ENCODE measurements around the gene NCOA7. TPM values are rescaled to one million over a fixed set of nuclear protein-coding genes. Genes with fewer than 3 reads are reported as not detected.

NCOA7 gene
- total and polyA plus RNA-seq, 10 of the 15 experiments (the other 5 are each of a cell fraction or from before 2014, with no cell fraction given), result 18.9 to 50.3 (median 34.2) TPM

DNA sequence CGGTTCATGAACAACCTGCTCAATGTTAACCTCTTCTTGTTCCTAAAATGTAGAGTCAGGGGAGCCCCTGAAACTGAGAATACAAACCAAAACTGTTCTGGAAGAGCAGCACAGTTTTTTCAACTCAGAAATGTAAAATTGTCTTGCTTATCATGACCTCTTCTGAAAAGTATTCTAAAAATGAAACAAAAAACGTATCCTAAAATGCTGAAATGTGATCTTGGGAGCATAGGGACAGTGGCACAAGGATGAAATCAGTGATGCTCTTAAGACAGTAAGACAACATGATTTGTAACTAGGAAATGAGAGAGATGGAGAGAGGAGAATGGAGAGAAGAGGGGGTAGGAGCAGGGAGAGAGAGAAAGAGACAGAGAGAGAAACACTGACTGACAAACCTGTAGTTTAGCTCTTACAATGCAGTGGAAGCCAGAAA lies 27.5 kb downstream of the NCOA7 start (continued):
- TF ChIP-seq, protein P1, sequence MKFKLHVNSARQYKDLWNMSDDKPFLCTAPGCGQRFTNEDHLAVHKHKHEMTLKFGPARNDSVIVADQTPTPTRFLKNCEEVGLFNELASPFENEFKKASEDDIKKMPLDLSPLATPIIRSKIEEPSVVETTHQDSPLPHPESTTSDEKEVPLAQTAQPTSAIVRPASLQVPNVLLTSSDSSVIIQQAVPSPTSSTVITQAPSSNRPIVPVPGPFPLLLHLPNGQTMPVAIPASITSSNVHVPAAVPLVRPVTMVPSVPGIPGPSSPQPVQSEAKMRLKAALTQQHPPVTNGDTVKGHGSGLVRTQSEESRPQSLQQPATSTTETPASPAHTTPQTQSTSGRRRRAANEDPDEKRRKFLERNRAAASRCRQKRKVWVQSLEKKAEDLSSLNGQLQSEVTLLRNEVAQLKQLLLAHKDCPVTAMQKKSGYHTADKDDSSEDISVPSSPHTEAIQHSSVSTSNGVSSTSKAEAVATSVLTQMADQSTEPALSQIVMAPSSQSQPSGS (IDR thresholded peaks at IDR 0.05; ENCODE audit: low read length), result peak; percentile 52; the same call in 1 of the 2 replicates
- no peak for TF ChIP-seq USF1 (IDR thresholded peaks at IDR 0.05; ENCODE audit: borderline replicate concordance, extremely low read length, insufficient read depth, low read depth, low read length)
- no peak for TF ChIP-seq CBX5 (IDR thresholded peaks at IDR 0.05; ENCODE audit: low read depth)
- TF ChIP-seq SRF (IDR thresholded peaks at IDR 0.05; ENCODE audit: low read depth in 2 of 2, low read length in 2 of 2), result no peak
- TF ChIP-seq JUND (IDR thresholded peaks at IDR 0.05; ENCODE audit: low read depth, low read length), result no peak
- TF ChIP-seq BMI1 (IDR thresholded peaks at IDR 0.05; ENCODE audit: borderline replicate concordance), result no peak
- no peak for TF ChIP-seq MEF2B (IDR thresholded peaks at IDR 0.05; ENCODE audit: partially characterized antibody, poor library complexity, severe bottlenecking)

GRCh38 chr6:125818772-125819260 lies 28.1 kb downstream of the NCOA7 start:
- no TSS peak for BruUV-seq (replicated peaks)
- FAIRE-seq (no peak), DNase-seq (ENCODE audit: low read depth, low spot score) (no peak), ATAC-seq (no peak; the same call in 1 of the 3 replicates)
- Histone ChIP-seq H3K27ac (ENCODE audit: control insufficient read depth, insufficient read depth) (peak overlapping the region; percentile 63), H3K36me3 (ENCODE audit: control insufficient read depth in 2 of 2, insufficient read depth in 2 of 2, low read length in 1 of 2) (peaks cover 3 to 10% of the 10 kb centered on the region in 2 experiments; a peak in 3 of 4 replicates), H3K9me3 (replicated peaks; ENCODE audit: control insufficient read depth, insufficient read depth, low read length) (no peaks in the 10 kb centered on the region; the same call in 2 of the 3 replicates), H3K4me2 (ENCODE audit: control insufficient read depth, insufficient read depth) (peak overlapping the region; percentile 85), H3K27me3 (replicated peaks in 1 of 2; ENCODE audit: control insufficient read depth in 2 of 2, insufficient read depth in 2 of 2, low read length in 1 of 2) (no peaks in the 10 kb centered on the region), H3K79me2 (ENCODE audit: control insufficient read depth, insufficient read depth, low read length) (peaks cover 49% of the 10 kb centered on the region), H4K20me1 (ENCODE audit: control insufficient read depth, insufficient read depth) (no peaks in the 10 kb centered on the region), H3K4me3 (peak overlapping the region; percentile 57), H3K4me1 (ENCODE audit: control insufficient read depth, insufficient read depth, low read length) (peaks cover 27% of the 10 kb centered on the region), H3K9ac (ENCODE audit: control insufficient read depth, insufficient read depth, low read length) (peak overlapping the region; percentile 41), H2AFZ (ENCODE audit: control insufficient read depth, low read depth, low read length) (peak overlapping the region; percentile 54; the same call in 1 of the 2 replicates)
- ChIA-PET RAD21 (ENCODE audit: unreplicated experiment) (interaction anchor here (0.6 to 4.9 kb wide), 6 partner anchors 12 to 37 kb away, joined by 3 to 34 read pairs (median 6); partner anchors contain the start of gene NCOA7), SMC1A (ENCODE audit: uncharacterized antibody, unreplicated experiment) (interaction anchor here (0.8 to 15.7 kb wide), 4 partner anchors 11 to 24 kb away, joined by 3 to 325 read pairs (median 18); partner anchors contain the start of gene NCOA7), POLR2A (interaction anchor here (0.8 to 3.0 kb wide), 6 partner anchors 11 to 168 kb away, joined by 3 to 15 read pairs (median 3); partner anchors contain the start of gene TRMT11), CTCF (interaction anchor here (0.7 to 2.6 kb wide), 7 partner anchors 10 to 138 kb away, joined by 3 to 10 read pairs (median 4); partner anchors contain the start of gene HINT3)
- intact Hi-C loops (cut with micrococcal nuclease; ENCODE audit: unreplicated experiment) (no loop called here), in situ Hi-C loops (cut with MboI) (no loop called here)
- 57% methylated on average over 4 of the region's 4 CpGs for WGBS (ENCODE audit: insufficient coverage, insufficient replicate concordance, low lambda C conversion rate, missing lambda C conversion rate)
- TF ChIP-seq ETV6 (conservative IDR thresholded peaks at IDR 0.05 in 1 of 2, IDR thresholded peaks at IDR 0.05 in 1 of 2; ENCODE audit: borderline replicate concordance in 1 of 2, low read depth in 1 of 2) (no peak), BCL11A (IDR thresholded peaks at IDR 0.05; ENCODE audit: low read depth, low read length) (no peak), SRF (IDR thresholded peaks at IDR 0.05; ENCODE audit: low read depth in 2 of 2, low read length in 2 of 2) (no peak), ZSCAN29 (IDR thresholded peaks at IDR 0.05) (no peak), ESRRA (IDR thresholded peaks at IDR 0.05; ENCODE audit: low read length) (no peak), MTA3 (IDR thresholded peaks at IDR 0.05; ENCODE audit: borderline replicate concordance, low read length) (no peak), NFYB (IDR thresholded peaks at IDR 0.05; ENCODE audit: insufficient read depth, low read depth, low read length) (no peak)
- TF ChIP-seq, protein P2, sequence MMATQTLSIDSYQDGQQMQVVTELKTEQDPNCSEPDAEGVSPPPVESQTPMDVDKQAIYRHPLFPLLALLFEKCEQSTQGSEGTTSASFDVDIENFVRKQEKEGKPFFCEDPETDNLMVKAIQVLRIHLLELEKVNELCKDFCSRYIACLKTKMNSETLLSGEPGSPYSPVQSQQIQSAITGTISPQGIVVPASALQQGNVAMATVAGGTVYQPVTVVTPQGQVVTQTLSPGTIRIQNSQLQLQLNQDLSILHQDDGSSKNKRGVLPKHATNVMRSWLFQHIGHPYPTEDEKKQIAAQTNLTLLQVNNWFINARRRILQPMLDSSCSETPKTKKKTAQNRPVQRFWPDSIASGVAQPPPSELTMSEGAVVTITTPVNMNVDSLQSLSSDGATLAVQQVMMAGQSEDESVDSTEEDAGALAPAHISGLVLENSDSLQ (IDR thresholded peaks at IDR 0.05), result no peak
- TF ChIP-seq, protein P3, sequence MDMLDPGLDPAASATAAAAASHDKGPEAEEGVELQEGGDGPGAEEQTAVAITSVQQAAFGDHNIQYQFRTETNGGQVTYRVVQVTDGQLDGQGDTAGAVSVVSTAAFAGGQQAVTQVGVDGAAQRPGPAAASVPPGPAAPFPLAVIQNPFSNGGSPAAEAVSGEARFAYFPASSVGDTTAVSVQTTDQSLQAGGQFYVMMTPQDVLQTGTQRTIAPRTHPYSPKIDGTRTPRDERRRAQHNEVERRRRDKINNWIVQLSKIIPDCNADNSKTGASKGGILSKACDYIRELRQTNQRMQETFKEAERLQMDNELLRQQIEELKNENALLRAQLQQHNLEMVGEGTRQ (IDR thresholded peaks at IDR 0.05; ENCODE audit: borderline replicate concordance, low read depth, low read length), result no peak

All from GM12878 (cell line).